ENCODE measurements around the gene TEX261. TPM values are rescaled to one million over a fixed set of nuclear protein-coding genes. Genes with fewer than 3 reads are reported as not detected.
A peak's percentile ranks its signal among the peaks of the same experiment; 100 is the strongest.

The TEX261 gene
- total RNA-seq, 4 donors from 2014 or later, result 13.2 to 35.1 (median 30.3) TPM

DNA sequence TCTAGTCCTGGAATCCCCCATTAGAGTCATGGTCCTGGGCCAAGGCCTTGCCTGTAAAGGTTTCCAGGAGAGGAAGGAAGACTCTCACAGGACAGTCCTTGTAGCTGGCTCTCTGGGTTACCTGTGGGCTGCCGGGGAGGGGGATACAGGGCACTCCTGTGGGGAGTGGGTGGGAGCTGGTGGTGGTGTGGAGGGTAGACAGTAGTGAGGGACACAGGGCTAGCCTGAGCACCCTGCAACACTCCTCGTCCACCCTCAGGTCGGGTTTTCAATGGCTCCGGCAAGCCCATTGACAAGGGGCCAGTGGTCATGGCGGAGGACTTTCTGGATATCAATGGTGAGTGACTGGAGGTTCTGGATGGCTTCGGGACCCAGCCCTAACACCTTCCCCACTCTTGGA lies 35.9 kb downstream of the TEX261 start:
- no peak for DNase-seq

GRCh38 chr2:70957798-70958197 lies 36.9 kb downstream of the TEX261 start:
- Histone ChIP-seq H3K4me3 (no peak overlapping the region), H3K27me3 (no peaks in the 10 kb centered on the region), H3K36me3 (no peaks in the 10 kb centered on the region), H3K27ac (no peak overlapping the region), H3K4me1 (no peaks in the 10 kb centered on the region), H3K9me3 (no peaks in the 10 kb centered on the region)
- TF ChIP-seq POLR2A (IDR thresholded peaks at IDR 0.05), result no peak
- peak in 1 of 3 donors; percentile 49 for DNase-seq

More for the DNA sequence above, 35.9 kb downstream of the TEX261 start:
- no peaks in the 10 kb centered on the region for H3K4me1 ChIP-seq
- H3K9me3 ChIP-seq, result no peaks in the 10 kb centered on the region
- no peak for TF ChIP-seq POLR2A (IDR thresholded peaks at IDR 0.05)
- TF ChIP-seq, protein P1, sequence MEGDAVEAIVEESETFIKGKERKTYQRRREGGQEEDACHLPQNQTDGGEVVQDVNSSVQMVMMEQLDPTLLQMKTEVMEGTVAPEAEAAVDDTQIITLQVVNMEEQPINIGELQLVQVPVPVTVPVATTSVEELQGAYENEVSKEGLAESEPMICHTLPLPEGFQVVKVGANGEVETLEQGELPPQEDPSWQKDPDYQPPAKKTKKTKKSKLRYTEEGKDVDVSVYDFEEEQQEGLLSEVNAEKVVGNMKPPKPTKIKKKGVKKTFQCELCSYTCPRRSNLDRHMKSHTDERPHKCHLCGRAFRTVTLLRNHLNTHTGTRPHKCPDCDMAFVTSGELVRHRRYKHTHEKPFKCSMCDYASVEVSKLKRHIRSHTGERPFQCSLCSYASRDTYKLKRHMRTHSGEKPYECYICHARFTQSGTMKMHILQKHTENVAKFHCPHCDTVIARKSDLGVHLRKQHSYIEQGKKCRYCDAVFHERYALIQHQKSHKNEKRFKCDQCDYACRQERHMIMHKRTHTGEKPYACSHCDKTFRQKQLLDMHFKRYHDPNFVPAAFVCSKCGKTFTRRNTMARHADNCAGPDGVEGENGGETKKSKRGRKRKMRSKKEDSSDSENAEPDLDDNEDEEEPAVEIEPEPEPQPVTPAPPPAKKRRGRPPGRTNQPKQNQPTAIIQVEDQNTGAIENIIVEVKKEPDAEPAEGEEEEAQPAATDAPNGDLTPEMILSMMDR (IDR thresholded peaks at IDR 0.05), result no peak
- H3K36me3 ChIP-seq, result no peaks in the 10 kb centered on the region
- H3K4me3 ChIP-seq, result no peak overlapping the region
- H3K27ac ChIP-seq, result no peak overlapping the region
- no peaks in the 10 kb centered on the region for H3K27me3 ChIP-seq

DNA sequence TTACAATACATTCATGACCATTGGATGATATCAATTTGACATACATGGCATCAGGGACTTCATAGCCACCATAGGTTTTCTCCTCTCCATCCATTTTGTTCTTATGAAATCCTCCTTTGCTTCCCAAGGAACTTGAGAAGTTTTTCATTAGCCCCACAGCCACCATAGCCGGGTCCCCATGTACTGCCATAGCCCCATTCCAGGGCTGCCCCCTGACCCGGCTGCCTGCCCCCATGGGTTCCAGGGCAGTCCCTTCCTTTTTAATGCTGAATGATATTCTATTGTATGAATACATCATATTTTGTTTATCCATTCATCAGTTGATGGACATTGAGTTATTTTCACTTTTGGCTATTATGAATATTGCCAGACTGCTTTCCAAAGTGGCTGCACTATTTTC lies 38.5 kb downstream of the TEX261 start:
- H3K36me3 ChIP-seq, result no peaks in the 10 kb centered on the region
- H3K27me3 ChIP-seq, result no peaks in the 10 kb centered on the region
- no peaks in the 10 kb centered on the region for H3K4me1 ChIP-seq
- H3K9me3 ChIP-seq, result no peaks in the 10 kb centered on the region
- TF ChIP-seq, protein P1 (IDR thresholded peaks at IDR 0.05), result no peak
- TF ChIP-seq POLR2A (IDR thresholded peaks at IDR 0.05), result no peak
- no peak for DNase-seq
- H3K27ac ChIP-seq, result no peak overlapping the region
- H3K4me3 ChIP-seq, result no peak overlapping the region

DNA sequence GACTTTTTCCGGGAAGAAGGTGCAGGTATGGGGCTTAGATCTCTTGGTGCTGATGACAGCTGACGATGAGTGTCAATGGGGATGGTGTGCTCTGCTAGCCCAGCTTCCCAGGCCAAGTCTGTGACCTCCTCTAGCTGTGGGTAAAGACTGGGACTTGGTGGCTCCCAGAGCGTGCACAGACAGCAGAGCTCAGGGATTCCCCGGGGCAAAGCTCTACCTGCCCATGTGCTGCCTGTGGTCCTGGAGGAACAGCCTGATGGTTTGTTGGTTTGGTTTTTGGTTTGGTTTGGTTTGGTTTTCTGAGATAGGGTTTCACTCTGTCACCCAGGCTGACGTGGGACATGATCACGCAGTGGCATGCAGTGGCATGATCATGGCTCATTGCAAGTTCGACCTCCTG lies 39.8 kb downstream of the TEX261 start:
- TF ChIP-seq POLR2A (IDR thresholded peaks at IDR 0.05), result no peak
- TF ChIP-seq, protein P1 (IDR thresholded peaks at IDR 0.05), result no peak
- Histone ChIP-seq H3K27me3 (no peaks in the 10 kb centered on the region), H3K4me1 (no peaks in the 10 kb centered on the region), H3K36me3 (no peaks in the 10 kb centered on the region), H3K27ac (no peak overlapping the region), H3K4me3 (no peak overlapping the region), H3K9me3 (no peaks in the 10 kb centered on the region)
- peak in 2 of 3 donors; percentile 11 to 17 for DNase-seq

DNA sequence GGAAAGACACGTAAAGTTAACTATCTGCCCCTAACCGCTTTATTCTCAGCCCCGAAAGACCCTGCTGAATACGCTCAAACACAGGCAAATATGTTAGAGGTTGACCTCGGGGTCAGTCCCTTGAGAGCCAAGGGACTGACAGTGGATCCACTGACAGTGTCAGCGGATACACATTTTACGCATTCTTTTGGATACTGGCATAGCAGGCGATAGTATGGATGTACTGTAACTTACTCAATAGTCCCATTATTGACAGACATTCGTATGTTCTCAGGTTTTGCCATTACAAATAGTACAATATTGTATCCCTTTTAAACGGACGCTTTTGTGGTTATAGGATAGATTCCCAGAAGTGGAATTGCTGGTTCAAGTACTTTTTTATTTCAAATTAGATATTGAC lies 45.6 kb downstream of the TEX261 start:
- TF ChIP-seq, protein P1 (IDR thresholded peaks at IDR 0.05), result no peak
- no peak for TF ChIP-seq POLR2A (IDR thresholded peaks at IDR 0.05)
- Histone ChIP-seq H3K4me3 (no peak overlapping the region), H3K27me3 (no peaks in the 10 kb centered on the region), H3K27ac (no peak overlapping the region), H3K36me3 (no peaks in the 10 kb centered on the region), H3K4me1 (no peaks in the 10 kb centered on the region), H3K9me3 (no peaks in the 10 kb centered on the region)
- DNase-seq, result peak in 1 of 3 donors; percentile 7

DNA sequence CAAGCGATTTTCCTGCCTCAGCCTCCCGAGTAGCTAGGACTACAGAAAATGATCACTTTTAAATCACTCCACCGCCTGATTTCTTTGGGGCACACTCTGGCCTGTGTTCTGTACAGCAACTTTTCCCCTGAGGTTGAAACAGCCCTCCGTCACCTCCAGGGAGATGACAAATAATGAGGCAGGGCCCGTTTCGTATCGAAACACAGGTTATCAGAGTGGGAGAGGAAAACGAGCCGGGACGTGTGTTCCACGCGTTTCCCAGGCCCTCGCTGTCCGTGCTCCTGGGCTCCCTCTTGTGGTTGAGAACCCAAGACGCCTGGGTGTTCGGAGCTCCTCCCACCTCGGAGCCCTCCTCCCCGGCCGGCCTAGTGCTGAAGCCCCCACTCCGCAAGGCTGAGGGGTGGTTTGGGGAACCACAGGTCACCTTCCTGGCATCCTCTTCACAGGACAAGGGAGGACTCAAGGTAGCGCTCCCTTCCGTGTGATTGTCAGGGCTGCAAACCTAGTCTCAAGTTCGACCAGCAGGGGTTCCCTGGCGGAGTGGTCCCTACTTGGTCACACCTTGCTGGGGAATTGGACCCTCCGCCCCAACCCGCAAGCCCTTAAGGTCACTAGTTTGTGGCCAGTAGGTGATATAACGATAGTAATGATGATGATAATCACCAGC lies 46.2 kb downstream of the TEX261 start:
- H3K36me3 ChIP-seq, result no peaks in the 10 kb centered on the region
- DNase-seq, result peak; percentile 78 to 90 (median 82)
- no peaks in the 10 kb centered on the region for H3K27me3 ChIP-seq
- no peaks in the 10 kb centered on the region for H3K4me1 ChIP-seq
- no peaks in the 10 kb centered on the region for H3K9me3 ChIP-seq
- TF ChIP-seq, protein P1 (IDR thresholded peaks at IDR 0.05), result peak in 5 of 6 experiments; percentile 14 to 77 (median 66)
- TF ChIP-seq POLR2A (IDR thresholded peaks at IDR 0.05), result no peak
- H3K4me3 ChIP-seq, result peak overlapping the region in 3 of 4 donors; percentile 21 to 32 (median 28)
- H3K27ac ChIP-seq, result no peak overlapping the region

Measured in Peyer's patch (tissue), 4 donors.